ENCODE data around the gene MTA1.

MTA1 gene

DNA sequence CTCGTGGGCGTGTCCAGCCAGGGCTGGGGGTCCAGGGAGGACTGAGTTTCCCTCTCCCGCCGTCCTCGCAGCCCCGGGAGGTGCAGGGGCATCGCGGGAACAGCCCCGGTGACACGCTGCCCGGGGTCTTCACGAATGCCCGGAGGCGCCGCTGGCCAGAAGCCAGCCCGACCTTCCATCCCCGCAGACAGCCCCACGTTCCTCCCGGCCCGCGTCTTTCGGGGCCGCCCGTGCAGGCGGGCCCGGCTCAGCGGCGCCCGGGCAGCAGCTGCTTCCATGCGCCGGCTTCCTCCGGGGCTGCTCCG is 70.6 kb downstream of the MTA1 start:
- no peak for DNase-seq

DNA sequence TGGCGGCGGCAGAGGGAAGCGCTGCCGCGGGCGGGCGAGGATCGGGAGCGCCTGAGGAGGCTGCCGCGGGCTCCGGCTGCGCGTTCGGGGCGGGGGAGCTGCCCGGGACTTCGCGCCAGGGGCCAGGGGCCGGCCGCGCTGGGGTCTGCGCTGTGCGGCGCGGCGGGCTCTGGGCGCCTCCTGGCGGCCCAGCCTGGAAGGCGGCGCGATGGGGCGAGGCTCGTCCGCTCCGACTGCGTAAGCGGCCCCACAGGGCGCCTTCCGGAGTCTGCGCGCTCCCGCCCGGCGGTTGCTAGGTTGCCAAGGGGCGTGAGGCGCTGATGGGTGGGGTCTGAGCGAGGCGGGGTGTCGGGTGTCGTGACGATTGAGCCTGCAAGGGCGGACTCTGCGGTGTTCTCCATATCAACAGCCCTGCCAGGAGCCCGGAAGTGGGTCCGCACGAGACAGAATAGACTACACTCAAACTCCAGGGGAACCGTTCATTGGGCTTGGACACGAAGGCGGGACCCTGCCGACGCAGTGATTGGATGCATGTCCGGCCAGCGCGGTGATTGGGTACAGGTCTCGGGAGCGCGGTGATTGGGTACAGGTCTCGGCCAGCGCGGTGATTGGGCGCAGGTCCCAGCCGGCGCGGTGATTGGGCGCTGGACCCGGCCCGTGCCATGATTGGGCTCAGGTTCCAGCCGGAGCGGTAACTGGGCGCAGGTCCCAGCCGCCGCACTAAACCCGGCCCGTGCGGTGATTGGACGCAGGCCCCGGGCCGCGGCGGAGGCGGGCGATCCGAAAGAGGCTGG is 71.1 kb downstream of the MTA1 start, which contains the start of gene TEDC1:
TSS of gene TEDC1 (plus strand) at position 675 of the 794 bp plus-strand sequence. CDS start 130 bp downstream, outside the sequence.
- DNase-seq = peak; percentile 100

DNA sequence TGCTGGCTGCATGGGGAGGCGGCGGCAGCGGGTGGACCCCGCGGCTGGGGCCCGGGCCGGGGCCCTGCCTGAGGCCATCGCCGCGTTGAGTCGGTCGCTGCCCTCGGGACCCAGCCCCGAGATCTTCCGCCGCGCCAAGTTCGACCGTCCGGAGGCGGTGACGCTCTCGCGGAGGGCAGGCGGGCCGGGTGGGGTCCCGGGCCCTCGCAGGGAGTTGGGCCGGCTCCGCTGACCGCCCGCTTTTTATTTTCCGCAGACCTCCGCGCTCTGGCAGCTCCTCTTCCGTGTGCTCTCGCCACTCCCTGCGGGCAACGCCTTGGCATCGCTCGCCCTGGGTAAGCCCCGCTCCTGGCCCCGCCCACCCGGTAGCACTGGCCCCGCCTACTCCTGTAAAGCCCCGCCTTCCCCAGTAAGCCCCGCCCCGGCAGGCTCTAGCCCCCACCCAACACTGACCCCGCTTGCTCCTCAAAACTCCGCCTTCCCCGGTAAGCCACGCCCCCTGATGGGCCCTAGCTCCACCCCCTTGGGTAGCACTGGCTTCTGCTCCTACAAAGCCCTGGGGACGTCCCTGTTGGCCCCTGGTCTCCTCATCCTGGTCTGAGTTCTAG is 71.8 kb downstream of the MTA1 start:
- DNase-seq = peak; percentile 68

DNA sequence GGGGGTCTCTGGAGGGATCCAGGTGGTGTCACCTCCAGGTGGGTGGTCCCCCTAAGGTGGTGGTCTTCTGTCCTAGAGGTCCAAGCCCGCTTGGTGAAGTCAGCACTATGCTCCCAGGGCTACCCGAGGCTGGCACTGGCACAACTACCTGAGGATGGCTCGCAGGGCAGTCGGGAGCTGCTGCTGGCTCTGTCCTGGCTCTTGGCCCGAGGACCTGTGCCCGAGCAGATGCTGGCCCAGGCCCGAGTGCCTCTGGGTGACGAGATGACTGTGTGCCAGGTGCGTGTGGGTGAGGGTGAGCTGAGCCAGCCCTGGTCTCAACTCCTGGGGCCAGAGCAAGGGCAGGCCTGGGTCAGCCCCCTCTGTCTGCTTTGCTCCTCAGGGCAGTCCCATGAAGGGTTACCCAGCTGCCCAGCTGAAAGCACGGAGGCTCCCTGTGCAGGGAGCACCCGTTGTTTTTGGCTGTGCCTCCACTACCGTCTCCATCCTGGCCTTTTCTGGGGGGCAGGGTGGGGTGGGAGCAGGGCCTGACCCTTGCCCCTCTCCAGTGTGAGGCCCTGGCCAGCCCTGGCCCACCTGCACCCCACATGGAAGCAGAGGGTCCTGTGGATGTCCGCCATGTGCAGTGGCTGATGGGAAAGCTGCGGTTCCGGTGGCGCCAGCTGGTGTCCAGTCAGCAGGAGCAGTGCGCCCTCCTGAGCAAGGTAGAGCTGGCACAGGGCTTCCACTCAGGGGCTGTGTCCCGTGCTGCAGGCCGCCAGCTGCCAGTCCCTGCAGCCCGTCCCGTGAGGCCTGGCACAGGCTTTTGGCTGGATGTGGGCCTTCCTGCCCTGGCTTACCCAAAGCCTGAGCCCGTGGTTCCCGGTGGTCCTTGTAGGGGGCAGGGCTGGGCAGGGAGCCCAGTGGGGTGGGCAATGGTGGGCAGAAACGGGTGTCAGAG is 72.7 kb downstream of the MTA1 start:
- no peak for DNase-seq

DNA sequence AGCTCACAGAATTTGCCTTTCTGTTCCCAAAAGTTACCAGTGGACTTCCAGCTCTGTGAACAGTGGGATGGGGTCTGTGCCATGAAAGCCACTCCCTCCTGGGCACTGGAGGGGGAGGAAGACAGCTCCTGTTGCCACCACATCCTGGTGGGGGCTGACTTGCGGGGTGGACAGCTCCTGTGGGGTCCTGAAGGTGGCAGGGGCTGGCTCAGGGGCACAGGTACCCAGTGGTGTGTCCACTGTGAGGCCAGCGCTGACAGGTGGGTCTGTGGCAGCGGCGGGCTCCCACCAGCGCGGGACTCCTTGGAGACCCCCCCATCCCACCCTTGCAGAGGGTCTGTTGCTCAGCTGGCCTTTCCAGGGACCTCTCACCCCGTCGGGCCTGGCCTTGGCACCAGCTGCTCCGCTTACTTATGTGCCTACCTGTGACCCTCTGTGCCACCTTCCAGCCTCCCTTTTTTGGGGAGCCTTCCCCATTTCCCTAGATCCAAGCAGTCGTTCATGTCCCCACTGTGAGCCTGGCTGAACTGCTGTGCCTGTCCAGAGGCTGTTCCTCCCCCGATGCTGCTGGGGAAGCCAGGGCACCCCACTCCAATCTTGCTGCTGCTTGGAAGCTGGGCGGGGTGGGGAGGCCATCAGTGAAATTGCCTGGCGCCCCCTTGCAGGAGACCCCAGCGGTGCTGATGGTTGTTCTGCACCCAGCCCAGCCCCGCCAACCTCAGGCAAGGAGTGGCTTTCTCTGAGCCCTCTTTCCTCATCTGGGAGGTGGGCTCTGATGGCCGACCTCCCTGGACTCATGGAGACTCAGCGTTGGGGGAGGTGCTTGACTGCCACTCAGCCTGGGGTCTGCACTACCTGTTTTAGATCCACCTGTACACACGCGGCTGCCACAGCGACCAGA is 73.6 kb downstream of the MTA1 start:
- DNase-seq = no peak

DNA sequence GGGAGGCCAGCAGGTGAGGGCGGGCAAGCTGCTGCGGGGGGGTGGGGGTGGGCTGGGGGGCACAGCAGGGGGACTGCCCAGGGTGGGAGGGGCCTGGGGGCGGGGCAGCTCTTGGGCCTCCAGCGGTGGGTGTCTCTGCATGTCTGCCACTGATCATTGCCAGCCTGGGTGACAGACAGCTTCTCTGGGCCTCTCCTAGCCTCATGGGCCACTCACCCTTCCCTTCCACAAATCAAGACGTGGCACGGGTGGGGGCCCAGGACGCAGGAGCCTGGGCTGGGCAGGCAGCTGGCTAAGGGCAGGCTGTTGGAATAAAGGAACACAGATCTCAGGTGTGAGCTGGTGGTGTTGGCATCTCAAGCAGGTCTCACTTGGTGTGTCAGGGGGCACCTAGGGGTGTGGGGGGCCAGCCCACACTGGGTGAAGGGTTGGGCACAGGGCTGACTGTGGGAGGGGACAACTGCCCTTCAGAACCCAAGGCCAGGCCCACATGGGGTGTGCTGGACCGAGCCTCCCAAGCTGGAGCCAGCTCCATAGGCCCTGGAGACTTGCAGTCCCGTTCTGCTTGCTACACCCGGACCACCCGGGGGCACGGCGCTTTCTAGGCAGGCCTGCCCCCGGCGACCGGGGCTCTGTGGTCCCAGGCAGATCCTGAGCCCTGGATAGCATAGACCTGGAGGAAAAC is 74.4 kb downstream of the MTA1 start:
- DNase-seq = no peak

DNA sequence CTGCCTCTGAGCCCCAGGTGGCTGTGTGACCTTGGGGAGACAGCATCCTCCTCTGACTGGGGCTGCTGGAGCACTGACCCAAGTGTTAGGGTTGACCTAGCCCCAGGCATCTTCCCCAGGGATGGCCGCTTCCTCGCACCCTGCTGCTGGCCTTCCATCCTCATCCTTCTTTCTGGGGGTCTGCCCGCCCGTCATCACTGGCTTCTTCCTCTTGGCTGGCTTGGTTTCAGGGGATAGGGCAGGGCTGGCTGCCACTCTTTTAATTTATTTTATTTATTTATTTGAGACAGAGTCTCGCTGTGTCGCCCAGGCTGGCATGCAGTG is 74.9 kb downstream of the MTA1 start:
- DNase-seq = no peak

DNA sequence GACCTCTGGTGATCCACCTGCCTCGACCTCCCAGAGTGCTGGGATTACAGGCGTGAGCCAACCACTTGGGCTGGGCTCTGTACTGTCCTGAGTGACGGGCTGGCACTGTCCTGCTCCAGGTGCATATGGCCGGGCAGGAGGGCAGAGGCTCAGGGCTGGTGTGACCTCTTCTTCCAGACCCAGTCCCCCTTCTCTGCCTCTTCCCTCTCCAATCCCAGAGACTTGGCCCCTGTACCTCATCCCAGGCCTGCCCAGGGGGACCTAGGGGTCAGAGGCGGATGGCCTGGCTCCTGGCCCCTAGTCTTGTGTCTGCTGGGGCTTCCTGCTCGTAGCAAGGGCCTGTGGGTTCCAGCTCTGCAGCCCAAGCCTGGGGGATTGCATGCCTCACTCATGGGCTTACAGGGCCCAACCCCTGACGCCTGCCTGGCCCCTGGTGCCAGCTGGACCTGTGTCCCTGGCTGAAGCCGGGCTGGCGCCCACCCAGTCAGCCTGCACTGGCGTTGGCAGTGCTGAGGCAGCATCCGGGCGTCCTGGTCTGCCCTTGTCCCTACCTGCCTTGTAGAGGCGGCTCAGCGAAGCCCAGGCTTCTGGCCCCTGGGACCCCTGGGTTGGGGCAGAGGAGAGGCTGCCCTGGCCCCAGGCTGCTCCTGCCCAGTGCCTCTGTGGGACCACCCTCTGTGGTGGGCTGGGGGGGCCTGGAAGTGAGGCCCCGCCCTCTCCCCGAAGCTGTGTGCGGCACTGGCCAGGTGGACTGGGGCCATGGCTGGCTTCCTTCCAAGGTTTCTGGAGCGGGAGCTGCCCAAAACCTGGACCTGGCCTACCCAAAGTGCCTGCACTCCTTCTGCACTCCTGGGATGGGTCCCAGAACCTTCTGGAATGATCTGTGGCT is 75.7 kb downstream of the MTA1 start:
- DNase-seq = no peak

DNA sequence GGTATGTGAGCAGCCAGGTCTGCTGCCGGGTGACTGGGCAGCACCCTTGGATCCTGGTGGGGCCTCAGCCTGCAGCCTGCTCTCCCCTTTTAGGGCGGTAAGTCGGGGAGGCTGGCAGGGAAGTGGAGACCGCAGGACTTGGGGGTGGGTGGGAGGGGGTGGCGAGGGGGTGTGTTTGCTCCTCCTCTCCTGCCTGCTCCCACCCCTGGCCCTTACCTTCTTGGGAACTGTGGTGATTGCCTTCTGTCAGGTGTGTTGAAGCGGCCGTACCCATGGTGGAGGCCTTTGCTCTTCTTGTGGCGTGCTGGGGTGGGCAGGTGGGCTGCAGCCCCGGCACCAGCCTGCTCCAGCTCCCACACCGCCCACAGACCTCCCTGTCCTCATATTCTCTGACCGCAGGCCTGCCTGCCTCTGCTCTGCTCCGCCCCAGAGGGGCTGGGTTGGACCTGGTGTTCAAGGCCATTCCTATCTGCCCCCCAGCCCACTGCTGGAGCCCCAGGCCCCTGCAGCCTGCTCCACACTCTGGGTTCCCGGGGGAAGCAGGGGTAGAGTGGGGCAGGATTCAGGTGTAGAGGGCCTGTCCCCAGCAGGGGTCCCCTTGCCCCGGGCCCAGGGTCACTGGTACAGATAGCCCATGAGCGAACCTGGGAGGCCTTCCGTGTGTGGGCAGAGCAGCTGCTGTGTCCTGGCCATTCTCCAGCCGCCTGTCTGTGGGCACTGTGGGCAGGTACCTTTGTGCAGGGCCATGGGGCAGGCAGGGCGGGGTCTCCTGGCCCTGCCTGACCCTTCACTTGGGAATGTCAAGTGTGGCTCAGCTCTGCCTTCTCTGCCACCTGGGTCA is 76.6 kb downstream of the MTA1 start:
- DNase-seq = no peak

DNA sequence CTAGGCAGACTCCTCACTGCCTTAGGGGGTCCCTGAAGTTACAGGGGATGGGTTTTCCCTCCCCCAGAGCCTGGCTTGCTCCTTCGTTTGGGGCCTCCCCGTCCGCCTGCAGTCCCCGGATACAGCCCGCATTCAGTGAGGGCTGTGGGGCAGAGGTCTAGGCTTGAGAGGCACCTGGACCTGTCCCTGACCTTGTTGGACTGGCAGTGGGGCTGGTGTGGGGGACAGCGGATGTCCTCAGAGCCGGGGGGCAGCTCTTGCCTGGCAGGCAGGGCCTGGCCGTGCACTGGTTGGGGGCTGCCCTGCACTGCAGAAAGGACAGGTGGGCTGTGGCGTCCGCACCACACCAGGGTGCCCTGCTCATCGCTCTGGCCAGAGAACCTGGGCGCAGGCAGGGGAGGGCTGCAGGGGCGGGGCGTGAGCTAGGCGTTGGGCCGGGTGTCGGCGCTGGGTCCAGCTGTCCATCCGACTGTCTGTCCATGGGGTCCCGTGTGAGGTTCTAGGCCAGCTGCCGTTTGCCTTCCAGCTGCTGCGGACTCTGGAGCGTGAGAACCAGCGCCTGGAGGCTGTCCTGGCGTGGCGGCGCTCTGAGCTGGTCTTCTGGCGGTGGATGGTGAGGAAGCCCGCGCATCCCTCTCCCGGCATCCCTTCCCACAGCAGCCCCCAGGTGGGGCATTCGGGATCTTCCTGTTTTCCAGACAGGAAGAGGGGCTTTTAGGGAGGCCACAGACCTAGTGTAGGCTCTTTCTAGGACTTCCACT is 77.4 kb downstream of the MTA1 start:
- DNase-seq = no peak

DNA sequence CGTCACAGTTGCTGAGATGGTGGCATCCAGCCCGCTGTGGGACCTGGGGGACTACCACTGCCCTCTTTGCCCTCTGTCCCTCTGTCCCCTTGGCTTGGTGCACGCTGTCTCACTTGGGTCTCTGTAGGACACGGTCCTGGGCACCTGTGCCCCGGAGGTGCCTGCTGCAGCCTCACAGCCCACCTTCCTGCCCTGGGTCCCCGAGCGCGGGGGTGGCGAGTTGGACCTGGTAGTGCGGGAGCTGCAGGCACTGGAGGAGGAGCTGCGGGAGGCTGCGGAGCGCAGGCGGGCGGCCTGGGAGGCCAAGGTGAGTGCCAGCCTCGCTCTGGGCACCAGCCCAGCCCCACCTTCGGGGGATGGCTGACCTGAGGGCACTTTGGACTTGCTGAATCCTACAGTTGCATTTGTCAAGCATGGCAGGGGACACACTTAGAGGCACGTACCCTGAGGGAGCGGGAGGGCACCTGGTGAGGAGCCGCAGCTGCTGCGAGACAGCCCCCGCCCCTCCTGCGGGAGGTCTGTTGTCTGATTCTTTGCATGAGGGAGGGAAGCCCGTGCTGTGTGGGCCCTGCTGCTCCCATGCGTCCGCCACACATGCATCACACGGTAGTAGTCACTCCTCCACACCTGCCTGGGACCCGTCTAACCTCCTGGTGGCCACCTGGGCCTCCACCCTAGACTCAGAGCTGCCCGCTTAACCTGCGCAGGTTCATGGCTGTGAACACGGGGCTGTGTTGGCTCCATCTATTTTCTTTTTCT is 78.2 kb downstream of the MTA1 start:
- no peak for DNase-seq

DNA sequence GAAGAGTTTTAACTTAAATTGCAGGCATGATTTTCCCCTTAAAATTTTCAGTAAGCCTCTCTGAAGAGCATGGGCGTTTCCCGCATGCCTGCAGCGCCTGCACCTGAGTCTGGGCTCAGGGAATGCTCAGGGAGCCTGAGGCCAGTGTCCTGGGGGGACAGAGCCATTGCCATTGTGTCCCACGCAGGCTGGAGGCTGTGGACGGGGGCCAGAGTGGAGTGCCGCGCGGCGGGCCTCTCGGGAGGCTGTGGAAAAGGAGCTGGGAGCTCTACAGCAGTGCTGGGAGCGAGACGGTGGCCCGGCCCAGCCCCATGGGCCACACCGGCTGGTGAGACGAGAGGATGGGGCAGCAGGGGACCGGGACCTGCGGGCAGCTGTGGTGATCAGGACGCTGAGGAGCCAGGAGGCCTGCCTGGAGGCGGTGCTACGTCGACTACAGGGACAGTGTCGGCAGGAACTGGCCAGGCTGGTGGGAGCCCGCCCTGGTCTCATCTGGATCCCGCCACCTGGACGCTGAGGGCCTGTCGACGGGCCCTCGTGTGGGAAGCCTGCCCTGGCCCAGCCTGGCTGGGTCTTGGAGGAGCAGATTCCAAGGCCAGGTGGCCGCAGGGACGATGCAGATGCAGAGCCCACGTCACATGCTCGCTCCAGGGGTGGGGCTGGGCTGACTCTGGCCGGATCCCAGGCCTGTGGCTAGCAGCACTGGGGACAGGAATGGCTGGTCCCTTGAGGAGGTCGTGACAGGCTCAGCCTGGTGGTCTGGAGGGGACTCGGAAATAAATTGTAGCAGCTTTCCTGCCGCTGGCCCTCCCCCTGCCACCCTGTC is 79.0 kb downstream of the MTA1 start:
- DNase-seq = no peak

DNA sequence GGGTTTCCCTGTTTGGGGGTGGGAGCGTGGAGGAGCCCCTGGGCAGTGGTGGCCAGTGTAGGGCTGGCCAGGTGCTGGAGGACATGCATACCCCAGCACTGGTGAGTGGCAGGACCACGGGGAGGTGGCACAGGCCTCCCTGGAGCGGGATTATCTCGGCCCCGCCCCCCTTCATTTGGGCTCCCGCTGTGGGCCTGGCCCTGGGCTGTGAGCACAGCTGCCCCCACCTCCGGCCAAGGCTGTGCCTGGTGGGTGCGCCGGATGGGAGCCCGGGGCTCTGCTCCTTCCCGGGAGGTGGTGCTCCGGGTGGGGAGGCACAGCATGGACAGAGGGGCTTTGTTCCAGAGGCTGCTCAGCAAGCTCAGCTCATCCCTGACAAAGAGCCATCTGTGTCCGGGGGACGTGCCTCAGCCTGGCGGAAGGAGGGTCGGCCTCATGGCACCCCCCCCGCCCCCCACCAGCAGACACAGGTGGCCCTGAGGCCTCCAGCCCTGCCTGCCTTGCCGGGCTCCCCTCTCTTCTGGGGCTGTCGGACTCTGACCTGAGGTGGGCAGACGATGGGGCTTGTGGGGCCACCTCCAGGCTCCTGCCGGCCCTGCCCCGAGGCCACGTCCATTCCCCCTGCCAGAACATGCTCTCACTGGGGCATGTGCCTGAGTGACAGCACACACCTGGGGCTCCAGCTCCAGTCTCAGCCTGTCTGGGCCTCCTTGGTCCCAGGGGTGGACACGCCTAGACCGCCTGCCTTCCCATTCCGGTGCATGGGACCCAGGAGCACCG is 79.8 kb downstream of the MTA1 start:
- no peak for DNase-seq

DNA sequence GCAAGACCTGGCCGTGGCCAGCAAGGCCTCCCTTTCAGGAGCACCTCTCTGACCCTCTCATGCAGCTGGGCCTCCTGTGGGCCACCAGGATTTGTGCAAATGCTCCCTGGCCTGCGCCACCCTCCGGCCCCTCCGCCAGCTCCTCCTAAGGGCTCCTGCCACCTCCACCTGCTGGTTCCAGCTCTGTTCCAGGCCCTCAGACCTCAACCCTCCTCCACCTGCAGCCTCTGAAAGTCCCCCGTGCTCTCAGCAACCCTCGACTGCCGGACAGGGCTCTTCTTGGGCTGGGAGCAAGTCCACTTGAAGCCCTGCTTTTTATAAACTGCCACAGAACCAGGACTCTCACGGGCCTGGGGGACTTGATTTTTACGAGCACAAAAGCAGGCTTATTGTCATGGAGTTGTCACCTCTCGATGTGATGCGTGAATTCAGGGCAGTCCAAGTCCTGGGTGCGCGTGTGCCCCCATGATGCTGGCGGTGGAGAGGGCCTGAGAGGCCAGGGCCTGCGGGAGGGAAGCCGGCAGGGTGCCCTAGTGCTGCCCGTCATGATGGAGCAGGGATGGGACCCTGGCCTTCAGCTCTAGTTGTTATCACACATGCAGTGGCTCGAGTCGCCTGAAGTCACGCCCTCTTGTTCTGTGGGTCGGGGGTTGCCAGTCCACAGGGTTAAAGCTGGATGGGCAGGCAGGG is 80.6 kb downstream of the MTA1 start:
- no peak for DNase-seq

DNA sequence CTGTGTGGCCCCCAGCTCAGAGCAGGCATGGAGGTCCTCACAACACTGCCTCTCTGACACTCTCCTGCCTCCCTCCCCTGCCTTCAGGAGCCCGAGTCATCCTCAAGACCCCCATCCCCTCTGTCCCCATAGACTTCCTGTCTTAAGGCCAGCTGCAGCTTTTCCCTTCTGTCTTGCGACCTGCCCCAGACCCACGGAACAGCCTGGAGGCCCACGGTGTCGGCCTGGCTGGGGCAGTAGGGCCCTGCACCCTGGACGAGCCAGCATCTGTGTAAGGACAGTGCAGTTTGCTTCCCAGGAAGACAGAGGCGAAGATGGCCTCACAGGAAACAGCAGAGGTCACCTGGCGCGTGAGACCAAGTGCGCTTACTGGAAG is 81.1 kb downstream of the MTA1 start:
- DNase-seq = no peak

All from GDM1 (cell line).